Adrenal gland (tissue), 5 donors: Measurements from ENCODE around the gene CYP26B1.

Source experiments
- CTCF ChIP-seq, 6 experiments: fragments of 450-650 bp in 4 of 6; fragments of 200-600 bp in 2 of 6; sonication (generic) in 1 of 6; IDR thresholded peaks; 1 replicate in 5 of 6; 2 replicates in 1 of 6; pipeline versions ENCODE4 v1.5.1 to v1.8.0; 2016 to 2021; ENCODE audit warnings: antibody characterized with exemption in 6 of 6, mild to moderate bottlenecking in 2 of 6, moderate library complexity in 1 of 6
- POLR2A ChIP-seq, 2 donors: fragments of 450-650 bp; IDR thresholded peaks; one replicate each; pipeline ENCODE4 v1.6.1; 2017; ENCODE audit warnings: antibody characterized with exemption in 2 of 2, mild to moderate bottlenecking in 2 of 2, moderate library complexity in 1 of 2
- donor health status: DM: no; HTN: no; CAD: no.

- no peak for TF ChIP-seq CTCF (IDR thresholded peaks at IDR 0.05)
- TF ChIP-seq POLR2A (IDR thresholded peaks at IDR 0.05): no peak
These were observed 28.7 kb downstream of the CYP26B1 start for GRCh38 chr2:72118951-72119350.
